GM23338 (cell line): ENCODE results near the gene FARP1. TPM values are rescaled to one million over a fixed set of nuclear protein-coding genes. Genes with fewer than 3 reads are reported as not detected.

Experiments
- ATAC-seq: fragments of 200-7000 bp; cut with Tn5 transposase; 3 replicates; pipeline ENCODE4 v1.9.1; 2020
- DNase-seq: peaks from one replicate; pipeline ENCODE4 v3.0.0-alpha.2; 2015; ENCODE audit warnings: low spot score
- H2AFZ ChIP-seq: fragments of 200-600 bp; sonication (generic); 2 replicates; pipeline ENCODE4 v1.8.0; 2016; ENCODE audit warnings: antibody characterized with exemption, mild to moderate bottlenecking, moderate library complexity
- H3F3A ChIP-seq: fragments of 200-600 bp; sonication (generic); replicated peaks from 2 replicates; pipeline ENCODE4 v1.8.0; 2017; ENCODE audit warnings: antibody characterized with exemption, mixed run types, low read depth
- H3K27ac ChIP-seq: fragments of 200-600 bp; sonication (generic); 2 replicates; pipeline ENCODE4 v1.6.1; 2016; ENCODE audit warnings: low read depth
- H3K27me3 ChIP-seq: fragments of 200-600 bp; sonication (generic); 2 replicates; pipeline ENCODE4 v1.8.0; 2016; ENCODE audit warnings: mild to moderate bottlenecking, mixed run types, moderate library complexity; ENCODE audit not compliant: insufficient read depth
- H3K36me3 ChIP-seq: fragments of 200-600 bp; sonication (generic); 2 replicates; pipeline ENCODE4 v1.8.0; 2016; ENCODE audit warnings: mild to moderate bottlenecking; ENCODE audit not compliant: insufficient read depth
- H3K4me1 ChIP-seq: fragments of 200-600 bp; sonication (generic); 2 replicates; pipeline ENCODE4 v1.8.0; 2016; ENCODE audit warnings: mild to moderate bottlenecking, moderate library complexity; ENCODE audit not compliant: insufficient read depth
- H3K4me2 ChIP-seq: fragments of 200-600 bp; sonication (generic); 2 replicates; pipeline ENCODE4 v1.7.1; 2017; ENCODE audit warnings: mixed run types
- H3K4me3 ChIP-seq: fragments of 200-600 bp; sonication (generic); 2 replicates; pipeline ENCODE4 v1.6.1; 2016; ENCODE audit warnings: mixed run types
- H3K79me2 ChIP-seq: fragments of 200-600 bp; sonication (generic); replicated peaks from 2 replicates; pipeline ENCODE4 v1.8.0; 2017; ENCODE audit warnings: mild to moderate bottlenecking; ENCODE audit not compliant: insufficient read depth
- H3K9me2 ChIP-seq: fragments of 200-600 bp; sonication (generic); 2 replicates; pipeline ENCODE4 v1.8.0; 2017; ENCODE audit not compliant: insufficient read depth
- H4K20me1 ChIP-seq: fragments of 200-600 bp; sonication (generic); replicated peaks from 2 replicates; pipeline ENCODE4 v1.8.0; 2017; ENCODE audit warnings: mild to moderate bottlenecking; ENCODE audit not compliant: insufficient read depth
- H3K27ac Mint-ChIP-seq: 2 replicates; pipeline ENCODE4 v1.8.0; 2020; ENCODE audit warnings: inconsistent platforms, mild to moderate bottlenecking, moderate library complexity, mixed read lengths
- H3K27me3 Mint-ChIP-seq: 3 replicates; pipeline ENCODE4 v1.8.0; 2022; ENCODE audit warnings: low read depth, mild to moderate bottlenecking, moderate library complexity, mixed read lengths, inconsistent platforms; ENCODE audit not compliant: insufficient read depth, poor library complexity
- H3K36me3 Mint-ChIP-seq: 3 replicates; pipeline ENCODE4 v1.8.0; 2021; ENCODE audit warnings: low read depth, mild to moderate bottlenecking, inconsistent platforms, moderate library complexity, mixed read lengths
- H3K4me1 Mint-ChIP-seq: 3 replicates; pipeline ENCODE4 v1.8.0; 2020; ENCODE audit warnings: mild to moderate bottlenecking, inconsistent platforms, mixed read lengths
- H3K4me3 Mint-ChIP-seq: 3 replicates; pipeline ENCODE4 v1.8.0; 2021; ENCODE audit warnings: moderate library complexity, mild to moderate bottlenecking, inconsistent platforms, mixed read lengths
- H3K9me3 Mint-ChIP-seq: 3 replicates; pipeline ENCODE4 v1.8.0; 2020; ENCODE audit warnings: moderate library complexity, mild to moderate bottlenecking, inconsistent platforms, mixed read lengths
- CREB1 ChIP-seq: fragments of 250-450 bp; sonication (Bioruptor Pico); IDR thresholded peaks from 2 replicates; pipeline ENCODE4 v1.5.0; 2020; ENCODE audit warnings: low read depth, mild to moderate bottlenecking, moderate library complexity
- CTCF ChIP-seq, 2 experiments: fragments of 200-600 bp in 1 of 2; sonication (generic) in 1 of 2; conservative IDR thresholded peaks; 2 replicates each; pipeline versions ENCODE4 v1.5.1 to v1.6.1; 2016 to 2017; ENCODE audit warnings: antibody characterized with exemption in 2 of 2, low read depth in 2 of 2, mild to moderate bottlenecking in 2 of 2, moderate library complexity in 1 of 2
- EZH2 ChIP-seq: fragments of 200-600 bp; sonication (generic); IDR thresholded peaks from one replicate; pipeline ENCODE4 v1.8.0; 2017; ENCODE audit warnings: antibody characterized with exemption, mild to moderate bottlenecking, low read depth; ENCODE audit not compliant: unreplicated experiment
- EZH2phosphoT487 ChIP-seq: fragments of 200-600 bp; sonication (generic); IDR thresholded peaks from one replicate; pipeline ENCODE4 v1.8.1; 2018; ENCODE audit warnings: antibody characterized with exemption; ENCODE audit not compliant: unreplicated experiment
- JUNB ChIP-seq: IDR thresholded peaks from one replicate; pipeline ENCODE4 v1.6.1; 2016; ENCODE audit warnings: antibody characterized with exemption; ENCODE audit not compliant: unreplicated experiment
- NANOG ChIP-seq: IDR thresholded peaks from 2 replicates; pipeline ENCODE4 v1.6.1; 2016; ENCODE audit warnings: antibody characterized with exemption, borderline replicate concordance
- POLR2AphosphoS5 ChIP-seq: IDR thresholded peaks from 2 replicates; pipeline ENCODE4 v1.6.1; 2016; ENCODE audit warnings: antibody characterized with exemption, low read depth
- REST ChIP-seq: IDR thresholded peaks from one replicate; pipeline ENCODE4 v1.6.1; 2018; ENCODE audit warnings: antibody characterized with exemption; ENCODE audit not compliant: unreplicated experiment
- STAT1 ChIP-seq: IDR thresholded peaks from one replicate; pipeline ENCODE4 v1.6.1; 2016; ENCODE audit warnings: antibody characterized with exemption; ENCODE audit not compliant: unreplicated experiment
- ZNF114 ChIP-seq: fragments of 250-450 bp; sonication (Bioruptor Pico); IDR thresholded peaks from 2 replicates; pipeline ENCODE4 v1.5.0; 2020; ENCODE audit warnings: mild to moderate bottlenecking, moderate library complexity
- ZNF331 ChIP-seq: fragments of 250-450 bp; sonication (Bioruptor Pico); IDR thresholded peaks from 2 replicates; pipeline ENCODE4 v1.5.0; 2020; ENCODE audit warnings: low read depth, mild to moderate bottlenecking, moderate library complexity
- polyA plus RNA-seq: library from polyadenylated mRNA; unstranded; fragments of >200 nt; fragmentation: Nextera tagmentation; extraction: Ambion mirVana; gene quantifications from 2 replicates; pipeline ENCODE4 v1.2.1, GENCODE V29; 2016
- total RNA-seq: library from RNA; depleted of rRNA; stranded (reverse); fragments of >200 nt; shearing (Covaris generic); gene quantifications from 2 replicates; pipeline ENCODE4 v1.2.3, GENCODE V29; 2014
- TF ChIP-seq, protein P1 (sequence below): IDR thresholded peaks from 2 replicates; pipeline ENCODE4 v1.6.1; 2016; ENCODE audit warnings: antibody characterized with exemption
- TF ChIP-seq, protein P2 (sequence below): fragments of 250-450 bp; sonication (Bioruptor Pico); IDR thresholded peaks from 2 replicates; pipeline ENCODE4 v1.5.0; 2020; ENCODE audit warnings: mild to moderate bottlenecking, moderate library complexity

FARP1 gene
- total and polyA plus RNA-seq, 2 experiments from 2014 or later: 53.6 to 82.5 TPM

GRCh38 chr13:98374750-98375149 is 231.9 kb downstream of the FARP1 start:
- H3K36me3 Mint-ChIP-seq: peaks cover 37% of the 10 kb centered on the region; the same call in 2 of the 3 replicates
- H3K27ac ChIP-seq: no peak overlapping the region
- no peaks in the 10 kb centered on the region for H3F3A ChIP-seq
- peaks cover 2% of the 10 kb centered on the region for H3K27me3 Mint-ChIP-seq
- TF ChIP-seq REST (no peak), CREB1 (CRISPR knock-in tag) (no peak), EZH2 (no peak), ZNF331 (CRISPR knock-in tag) (no peak), CTCF (conservative IDR thresholded peaks at IDR 0.05; ENCODE audit: low read depth in 2 of 2) (no peak), JUNB (no peak), STAT1 (no peak), EZH2phosphoT487 (no peak), POLR2AphosphoS5 (no peak), ZNF114 (CRISPR knock-in tag) (no peak), NANOG (no peak)
- TF ChIP-seq, protein P1, sequence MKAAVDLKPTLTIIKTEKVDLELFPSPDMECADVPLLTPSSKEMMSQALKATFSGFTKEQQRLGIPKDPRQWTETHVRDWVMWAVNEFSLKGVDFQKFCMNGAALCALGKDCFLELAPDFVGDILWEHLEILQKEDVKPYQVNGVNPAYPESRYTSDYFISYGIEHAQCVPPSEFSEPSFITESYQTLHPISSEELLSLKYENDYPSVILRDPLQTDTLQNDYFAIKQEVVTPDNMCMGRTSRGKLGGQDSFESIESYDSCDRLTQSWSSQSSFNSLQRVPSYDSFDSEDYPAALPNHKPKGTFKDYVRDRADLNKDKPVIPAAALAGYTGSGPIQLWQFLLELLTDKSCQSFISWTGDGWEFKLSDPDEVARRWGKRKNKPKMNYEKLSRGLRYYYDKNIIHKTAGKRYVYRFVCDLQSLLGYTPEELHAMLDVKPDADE: no peak
- TF ChIP-seq, protein P2, sequence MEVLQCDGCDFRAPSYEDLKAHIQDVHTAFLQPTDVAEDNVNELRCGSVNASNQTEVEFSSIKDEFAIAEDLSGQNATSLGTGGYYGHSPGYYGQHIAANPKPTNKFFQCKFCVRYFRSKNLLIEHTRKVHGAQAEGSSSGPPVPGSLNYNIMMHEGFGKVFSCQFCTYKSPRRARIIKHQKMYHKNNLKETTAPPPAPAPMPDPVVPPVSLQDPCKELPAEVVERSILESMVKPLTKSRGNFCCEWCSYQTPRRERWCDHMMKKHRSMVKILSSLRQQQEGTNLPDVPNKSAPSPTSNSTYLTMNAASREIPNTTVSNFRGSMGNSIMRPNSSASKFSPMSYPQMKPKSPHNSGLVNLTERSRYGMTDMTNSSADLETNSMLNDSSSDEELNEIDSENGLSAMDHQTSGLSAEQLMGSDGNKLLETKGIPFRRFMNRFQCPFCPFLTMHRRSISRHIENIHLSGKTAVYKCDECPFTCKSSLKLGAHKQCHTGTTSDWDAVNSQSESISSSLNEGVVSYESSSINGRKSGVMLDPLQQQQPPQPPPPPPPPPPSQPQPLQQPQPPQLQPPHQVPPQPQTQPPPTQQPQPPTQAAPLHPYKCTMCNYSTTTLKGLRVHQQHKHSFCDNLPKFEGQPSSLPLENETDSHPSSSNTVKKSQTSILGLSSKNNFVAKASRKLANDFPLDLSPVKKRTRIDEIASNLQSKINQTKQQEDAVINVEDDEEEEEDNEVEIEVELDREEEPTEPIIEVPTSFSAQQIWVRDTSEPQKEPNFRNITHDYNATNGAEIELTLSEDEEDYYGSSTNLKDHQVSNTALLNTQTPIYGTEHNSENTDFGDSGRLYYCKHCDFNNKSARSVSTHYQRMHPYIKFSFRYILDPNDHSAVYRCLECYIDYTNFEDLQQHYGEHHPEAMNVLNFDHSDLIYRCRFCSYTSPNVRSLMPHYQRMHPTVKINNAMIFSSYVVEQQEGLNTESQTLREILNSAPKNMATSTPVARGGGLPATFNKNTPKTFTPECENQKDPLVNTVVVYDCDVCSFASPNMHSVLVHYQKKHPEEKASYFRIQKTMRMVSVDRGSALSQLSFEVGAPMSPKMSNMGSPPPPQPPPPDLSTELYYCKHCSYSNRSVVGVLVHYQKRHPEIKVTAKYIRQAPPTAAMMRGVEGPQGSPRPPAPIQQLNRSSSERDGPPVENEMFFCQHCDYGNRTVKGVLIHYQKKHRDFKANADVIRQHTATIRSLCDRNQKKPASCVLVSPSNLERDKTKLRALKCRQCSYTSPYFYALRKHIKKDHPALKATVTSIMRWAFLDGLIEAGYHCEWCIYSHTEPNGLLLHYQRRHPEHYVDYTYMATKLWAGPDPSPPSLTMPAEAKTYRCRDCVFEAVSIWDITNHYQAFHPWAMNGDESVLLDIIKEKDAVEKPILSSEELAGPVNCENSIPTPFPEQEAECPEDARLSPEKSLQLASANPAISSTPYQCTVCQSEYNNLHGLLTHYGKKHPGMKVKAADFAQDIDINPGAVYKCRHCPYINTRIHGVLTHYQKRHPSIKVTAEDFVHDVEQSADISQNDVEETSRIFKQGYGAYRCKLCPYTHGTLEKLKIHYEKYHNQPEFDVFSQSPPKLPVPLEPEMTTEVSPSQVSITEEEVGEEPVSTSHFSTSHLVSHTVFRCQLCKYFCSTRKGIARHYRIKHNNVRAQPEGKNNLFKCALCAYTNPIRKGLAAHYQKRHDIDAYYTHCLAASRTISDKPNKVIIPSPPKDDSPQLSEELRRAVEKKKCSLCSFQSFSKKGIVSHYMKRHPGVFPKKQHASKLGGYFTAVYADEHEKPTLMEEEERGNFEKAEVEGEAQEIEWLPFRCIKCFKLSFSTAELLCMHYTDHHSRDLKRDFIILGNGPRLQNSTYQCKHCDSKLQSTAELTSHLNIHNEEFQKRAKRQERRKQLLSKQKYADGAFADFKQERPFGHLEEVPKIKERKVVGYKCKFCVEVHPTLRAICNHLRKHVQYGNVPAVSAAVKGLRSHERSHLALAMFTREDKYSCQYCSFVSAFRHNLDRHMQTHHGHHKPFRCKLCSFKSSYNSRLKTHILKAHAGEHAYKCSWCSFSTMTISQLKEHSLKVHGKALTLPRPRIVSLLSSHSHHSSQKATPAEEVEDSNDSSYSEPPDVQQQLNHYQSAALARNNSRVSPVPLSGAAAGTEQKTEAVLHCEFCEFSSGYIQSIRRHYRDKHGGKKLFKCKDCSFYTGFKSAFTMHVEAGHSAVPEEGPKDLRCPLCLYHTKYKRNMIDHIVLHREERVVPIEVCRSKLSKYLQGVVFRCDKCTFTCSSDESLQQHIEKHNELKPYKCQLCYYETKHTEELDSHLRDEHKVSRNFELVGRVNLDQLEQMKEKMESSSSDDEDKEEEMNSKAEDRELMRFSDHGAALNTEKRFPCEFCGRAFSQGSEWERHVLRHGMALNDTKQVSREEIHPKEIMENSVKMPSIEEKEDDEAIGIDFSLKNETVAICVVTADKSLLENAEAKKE: no peak
- H3K4me1 Mint-ChIP-seq: peaks cover 32% of the 10 kb centered on the region
- no peak overlapping the region for H3K4me3 ChIP-seq
- peaks cover 2% of the 10 kb centered on the region; the same call in 1 of the 2 replicates for H3K9me2 ChIP-seq
- no peak overlapping the region for H3K4me2 ChIP-seq
- DNase-seq: no peak
- H3K9me3 Mint-ChIP-seq: peaks cover 9% of the 10 kb centered on the region
- H3K4me3 Mint-ChIP-seq: no peak overlapping the region
- no peaks in the 10 kb centered on the region for H4K20me1 ChIP-seq
- no peak overlapping the region for H2AFZ ChIP-seq
- no peaks in the 10 kb centered on the region for H3K36me3 ChIP-seq
- peaks cover 12% of the 10 kb centered on the region; the same call in 1 of the 2 replicates for H3K79me2 ChIP-seq
- no peak for ATAC-seq
- no peak overlapping the region for H3K27ac Mint-ChIP-seq
- H3K4me1 ChIP-seq: peaks cover 31% of the 10 kb centered on the region
- no peaks in the 10 kb centered on the region for H3K27me3 ChIP-seq
